ENCODE data around the gene NAA80.
A peak's percentile ranks its signal among the peaks of the same experiment; 100 is the strongest.

NAA80 gene

DNA sequence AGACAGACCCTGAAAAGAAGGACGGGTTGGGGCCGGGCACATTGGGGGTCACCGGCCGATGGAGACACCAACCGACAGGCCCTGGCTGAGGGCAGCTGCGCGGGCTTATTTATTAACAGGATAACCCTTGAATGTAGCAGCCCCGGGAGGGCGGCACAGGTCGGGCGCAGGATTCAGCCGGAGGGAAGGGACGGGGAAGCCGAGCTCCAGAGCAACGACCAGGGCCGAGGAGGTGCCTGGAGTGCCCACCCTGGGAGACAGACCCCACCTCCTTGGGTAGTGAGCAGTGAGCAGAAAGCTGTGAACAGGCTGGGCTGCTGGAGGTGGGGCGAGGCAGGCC, 22.5 kb downstream of the NAA80 start:
- DNase-seq (ENCODE audit: low spot score): no peak
- ChIA-PET CTCF (interaction anchor here (0.6 kb wide), 1 partner anchor 25 kb away, joined by 3 read pairs; no protein-coding TSS in a partner anchor), POLR2A (ENCODE audit: low non-redundant PET) (no interaction called here)
- H3K27ac ChIP-seq: no peak overlapping the region
- TF ChIP-seq, protein P1, sequence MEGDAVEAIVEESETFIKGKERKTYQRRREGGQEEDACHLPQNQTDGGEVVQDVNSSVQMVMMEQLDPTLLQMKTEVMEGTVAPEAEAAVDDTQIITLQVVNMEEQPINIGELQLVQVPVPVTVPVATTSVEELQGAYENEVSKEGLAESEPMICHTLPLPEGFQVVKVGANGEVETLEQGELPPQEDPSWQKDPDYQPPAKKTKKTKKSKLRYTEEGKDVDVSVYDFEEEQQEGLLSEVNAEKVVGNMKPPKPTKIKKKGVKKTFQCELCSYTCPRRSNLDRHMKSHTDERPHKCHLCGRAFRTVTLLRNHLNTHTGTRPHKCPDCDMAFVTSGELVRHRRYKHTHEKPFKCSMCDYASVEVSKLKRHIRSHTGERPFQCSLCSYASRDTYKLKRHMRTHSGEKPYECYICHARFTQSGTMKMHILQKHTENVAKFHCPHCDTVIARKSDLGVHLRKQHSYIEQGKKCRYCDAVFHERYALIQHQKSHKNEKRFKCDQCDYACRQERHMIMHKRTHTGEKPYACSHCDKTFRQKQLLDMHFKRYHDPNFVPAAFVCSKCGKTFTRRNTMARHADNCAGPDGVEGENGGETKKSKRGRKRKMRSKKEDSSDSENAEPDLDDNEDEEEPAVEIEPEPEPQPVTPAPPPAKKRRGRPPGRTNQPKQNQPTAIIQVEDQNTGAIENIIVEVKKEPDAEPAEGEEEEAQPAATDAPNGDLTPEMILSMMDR (conservative IDR thresholded peaks at IDR 0.05; ENCODE audit: low read depth): no peak

DNA sequence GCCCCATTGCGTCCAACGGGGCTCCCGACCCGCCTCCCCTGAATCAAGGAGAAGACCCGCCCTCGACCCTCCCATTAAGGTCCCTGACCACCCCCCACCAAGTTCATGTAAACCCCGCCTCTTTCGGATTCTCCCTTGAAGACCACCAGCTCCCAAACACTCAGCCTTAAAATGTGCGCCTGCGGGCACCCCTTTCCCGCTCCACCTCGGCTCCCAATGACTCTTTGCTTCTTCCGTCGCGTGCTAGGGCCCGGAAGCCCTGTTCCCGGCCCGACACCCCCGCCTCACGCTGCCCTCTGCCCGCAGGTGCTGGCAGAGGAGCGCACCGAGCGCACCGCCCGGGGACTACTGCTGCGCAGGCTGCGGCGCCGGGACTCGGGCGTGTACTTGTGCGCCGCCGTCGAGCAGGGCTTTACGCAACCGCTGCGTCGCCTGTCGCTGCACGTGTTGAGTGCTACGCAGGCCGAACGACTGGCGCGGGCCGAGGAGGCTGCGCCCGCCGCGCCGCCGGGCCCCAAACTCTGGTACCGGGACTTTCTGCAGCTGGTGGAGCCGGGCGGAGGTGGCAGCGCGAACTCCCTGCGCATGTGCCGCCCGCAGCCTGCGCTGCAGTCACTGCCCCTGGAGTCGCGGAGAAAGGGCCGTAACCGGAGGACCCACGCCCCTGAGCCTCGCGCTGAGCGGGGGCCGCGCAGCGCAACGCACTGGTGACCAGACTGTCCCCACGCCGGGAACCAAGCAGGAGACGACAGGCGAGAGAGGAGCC, 23.0 kb downstream of the NAA80 start:
- ChIA-PET POLR2A (ENCODE audit: low non-redundant PET) (no interaction called here), CTCF (no interaction called here)
- TF ChIP-seq, protein P1 (conservative IDR thresholded peaks at IDR 0.05; ENCODE audit: low read depth): no peak
- no peak overlapping the region for H3K27ac ChIP-seq
- no peak for DNase-seq (ENCODE audit: low spot score)

DNA sequence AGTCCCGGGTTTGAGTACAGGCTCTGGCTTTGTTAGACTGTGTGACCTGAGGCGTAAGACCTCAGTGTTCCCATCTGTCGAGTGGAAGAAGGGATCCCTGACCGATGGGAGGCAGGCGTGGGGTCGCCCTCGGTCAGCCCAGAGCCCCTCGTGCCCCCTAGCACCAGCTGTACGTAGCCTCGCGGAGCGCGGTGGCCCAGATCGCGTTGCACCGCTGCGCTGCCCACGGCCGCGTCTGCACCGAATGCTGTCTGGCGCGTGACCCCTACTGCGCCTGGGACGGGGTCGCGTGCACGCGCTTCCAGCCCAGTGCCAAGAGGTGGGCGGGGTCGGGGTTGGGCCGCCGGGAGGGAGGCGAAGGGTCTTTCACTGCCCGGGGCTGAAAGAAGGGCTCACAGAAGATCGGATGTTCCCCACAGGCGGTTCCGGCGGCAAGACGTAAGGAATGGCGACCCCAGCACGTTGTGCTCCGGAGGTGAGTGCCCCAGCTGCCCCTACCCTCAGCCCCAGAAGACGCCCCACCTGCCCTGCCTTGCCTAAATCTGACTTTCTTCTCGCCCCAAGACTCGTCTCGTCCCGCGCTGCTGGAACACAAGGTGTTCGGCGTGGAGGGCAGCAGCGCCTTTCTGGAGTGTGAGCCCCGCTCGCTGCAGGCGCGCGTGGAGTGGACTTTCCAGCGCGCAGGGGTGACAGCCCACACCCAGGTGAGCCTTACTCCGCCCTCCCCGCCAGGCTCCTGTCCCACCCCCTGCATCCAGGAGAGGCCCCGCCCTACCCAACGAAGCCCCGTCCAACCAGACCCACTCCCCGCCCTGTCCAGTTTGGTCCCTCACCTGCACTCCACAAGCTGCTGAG, 23.8 kb downstream of the NAA80 start:
- H3K27ac ChIP-seq: no peak overlapping the region
- CTCF ChIA-PET: interaction anchor here (0.8 to 0.9 kb wide), 2 partner anchors 11 to 49 kb away, joined by 3 to 5 read pairs; no protein-coding TSS in a partner anchor
- no peak for DNase-seq (ENCODE audit: low spot score)
- TF ChIP-seq, protein P1 (conservative IDR thresholded peaks at IDR 0.05; ENCODE audit: low read depth): no peak
- POLR2A ChIA-PET (ENCODE audit: low non-redundant PET): no interaction called here

DNA sequence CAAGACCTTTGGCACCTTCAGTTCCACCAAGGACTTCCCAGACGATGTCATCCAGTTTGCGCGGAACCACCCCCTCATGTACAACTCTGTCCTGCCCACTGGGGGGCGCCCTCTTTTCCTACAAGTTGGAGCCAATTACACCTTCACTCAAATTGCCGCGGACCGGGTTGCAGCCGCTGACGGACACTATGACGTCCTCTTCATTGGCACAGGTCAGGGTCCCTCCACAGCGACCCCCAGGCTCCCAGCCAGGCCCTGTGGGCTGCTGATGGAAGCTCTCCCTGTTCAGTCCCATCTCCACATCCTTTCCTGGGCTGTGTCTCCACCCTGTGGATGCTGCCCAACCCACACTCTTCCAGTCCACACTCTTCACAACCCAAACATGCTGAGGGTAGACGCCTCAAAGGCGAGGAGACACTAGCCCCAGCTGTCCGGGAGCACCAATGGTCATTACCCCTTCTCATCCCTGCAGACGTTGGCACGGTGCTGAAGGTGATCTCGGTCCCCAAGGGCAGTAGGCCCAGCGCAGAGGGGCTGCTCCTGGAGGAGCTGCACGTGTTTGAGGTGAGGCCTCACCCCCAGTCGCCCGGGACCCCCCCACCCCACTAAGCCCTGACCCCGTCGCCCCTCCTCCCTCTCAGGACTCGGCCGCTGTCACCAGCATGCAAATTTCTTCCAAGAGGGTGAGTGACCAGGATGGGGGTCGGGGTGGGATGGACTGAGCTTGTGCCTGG, 24.7 kb downstream of the NAA80 start:
- POLR2A ChIA-PET (ENCODE audit: low non-redundant PET): no interaction called here
- CTCF ChIA-PET: interaction anchor here (0.7 to 0.9 kb wide), 3 partner anchors 10 to 218 kb away, joined by 3 to 5 read pairs (median 4); no protein-coding TSS in a partner anchor

DNA sequence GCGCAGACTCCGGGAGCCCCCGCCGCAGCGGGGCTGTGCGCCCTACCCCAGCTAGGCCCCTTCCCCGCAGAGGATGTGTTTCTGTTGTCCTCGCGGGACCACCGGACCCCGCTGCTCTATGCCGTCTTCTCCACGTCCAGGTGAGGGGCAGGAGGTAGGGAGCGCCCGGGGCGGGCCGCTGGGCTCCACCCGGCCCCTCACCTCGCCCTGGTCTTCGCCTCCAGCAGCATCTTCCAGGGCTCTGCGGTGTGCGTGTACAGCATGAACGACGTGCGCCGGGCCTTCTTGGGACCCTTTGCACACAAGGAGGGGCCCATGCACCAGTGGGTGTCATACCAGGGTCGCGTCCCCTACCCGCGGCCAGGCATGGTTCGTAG, 25.5 kb downstream of the NAA80 start:
- POLR2A ChIA-PET (ENCODE audit: low non-redundant PET): no interaction called here
- TF ChIP-seq, protein P1 (conservative IDR thresholded peaks at IDR 0.05; ENCODE audit: low read depth): no peak
- DNase-seq (ENCODE audit: low spot score): no peak

More for the DNA sequence above, 24.7 kb downstream of the NAA80 start:
- DNase-seq (ENCODE audit: low spot score): no peak
- H3K27ac ChIP-seq: peak overlapping the region; percentile 1; the same call in 1 of the 2 replicates
- TF ChIP-seq, protein P1 (conservative IDR thresholded peaks at IDR 0.05; ENCODE audit: low read depth): peak; percentile 69

More for the DNA sequence above, 25.5 kb downstream of the NAA80 start:
- H3K27ac ChIP-seq: no peak overlapping the region; the same call in 1 of the 2 replicates
- CTCF ChIA-PET: no interaction called here

Measured in RWPE1 (cell line).